ENCODE results near the gene KCNT2.
"Not testable (repeated sequence)": the region's sequence is repeated elsewhere in the genome, so short reads cannot be mapped to it uniquely, and the experiment has no call there.

Gene KCNT2

GRCh38 chr1:196608390-196609369, at the start of gene KCNT2:
Gene KCNT2 (minus strand): TSS chr1:196608440. CDS start chr1:196608309, 131 bp downstream.
- peak; percentile 81 for DNase-seq

DNA sequence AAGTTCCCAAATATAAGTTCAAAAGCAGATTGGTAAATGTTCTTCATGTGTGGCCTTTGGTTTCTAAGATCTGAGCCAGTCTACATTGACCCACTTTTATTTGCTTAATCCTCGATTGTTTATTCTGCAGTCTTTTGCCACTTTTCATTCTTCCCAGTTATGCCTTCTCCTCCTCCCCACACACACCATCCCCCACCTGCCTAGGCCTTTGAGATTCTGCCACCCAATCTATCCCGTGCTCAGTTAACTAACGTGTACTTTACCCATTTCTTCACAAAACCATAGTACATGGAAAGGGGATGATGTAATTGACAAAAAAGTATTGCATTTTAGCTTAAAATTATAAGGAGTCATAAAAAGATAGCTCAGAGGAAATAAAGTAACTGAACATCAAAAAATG, 47.3 kb upstream of the KCNT2 start:
- DNase-seq, result no peak
- in situ Hi-C loops (cut with HindIII; ENCODE audit: low pct_ligation_motif_present, low pct_unique_long_range_greater_than_20kb, low sequenced_read_pairs), result no loop called here

More at GRCh38 chr1:196608390-196609369, at the start of gene KCNT2:
- in situ Hi-C loops (cut with HindIII; ENCODE audit: low pct_ligation_motif_present, low pct_unique_long_range_greater_than_20kb, low sequenced_read_pairs), result no loop called here

DNA sequence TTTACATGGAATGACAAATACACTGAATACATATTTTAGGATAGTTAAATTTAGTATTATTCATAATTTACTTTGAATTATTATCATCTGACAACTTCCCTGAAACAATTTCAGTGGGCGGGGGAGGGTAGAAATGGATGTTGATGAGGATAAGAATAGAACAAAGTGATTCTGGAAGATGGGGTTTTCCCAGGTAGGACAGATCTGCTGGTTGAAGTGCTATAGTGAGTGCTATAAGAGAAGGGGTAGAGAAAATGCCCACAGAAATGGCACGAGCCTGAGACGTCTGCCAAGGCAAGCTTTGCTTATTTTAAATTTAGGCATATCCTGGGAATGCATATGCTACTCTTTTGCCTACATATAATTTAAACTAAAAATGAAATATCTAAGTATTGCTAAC, 46.8 kb upstream of the KCNT2 start:
- in situ Hi-C loops (cut with HindIII; ENCODE audit: low pct_ligation_motif_present, low pct_unique_long_range_greater_than_20kb, low sequenced_read_pairs), result no loop called here

GRCh38 chr1:196654271-196654670, 46.0 kb upstream of the KCNT2 start:
- no peak for DNase-seq
- in situ Hi-C loops (cut with HindIII; ENCODE audit: low pct_ligation_motif_present, low pct_unique_long_range_greater_than_20kb, low sequenced_read_pairs), result no loop called here

More for the DNA sequence above, 46.8 kb upstream of the KCNT2 start:
- DNase-seq, result no peak

DNA sequence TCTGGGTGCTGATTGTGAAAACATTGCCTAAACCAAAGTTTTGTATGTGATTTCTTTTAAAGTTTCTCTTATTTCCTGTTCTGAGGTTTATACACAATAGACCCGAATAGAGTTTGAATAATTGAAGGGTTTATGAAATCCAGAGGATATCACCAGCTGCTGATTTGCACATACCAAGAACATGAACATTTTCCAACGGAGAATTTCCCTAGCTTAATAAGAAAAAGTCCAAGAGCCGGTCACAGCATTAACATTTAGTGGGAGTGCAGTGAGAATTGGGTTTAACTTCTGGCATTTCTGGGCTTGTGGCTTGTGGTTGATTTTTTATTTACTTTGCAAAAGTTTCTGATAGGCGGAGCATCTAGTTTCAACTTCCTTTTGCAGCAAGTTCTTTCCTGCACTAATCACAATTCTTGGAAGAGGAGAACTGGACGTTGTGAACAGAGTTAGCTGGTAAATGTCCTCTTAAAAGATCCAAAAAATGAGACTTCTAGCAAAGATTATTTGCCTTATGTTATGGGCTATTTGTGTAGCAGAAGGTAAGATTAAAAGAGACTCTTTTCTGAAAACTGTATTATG, 43.5 kb upstream of the KCNT2 start, which contains the start of gene CFH:
Gene CFH (plus strand): TSS at position 407 of the 579 bp plus-strand sequence. CDS start 75 bp downstream, at position 482.
- in situ Hi-C loops (cut with HindIII; ENCODE audit: low pct_ligation_motif_present, low pct_unique_long_range_greater_than_20kb, low sequenced_read_pairs), result no loop called here
- DNase-seq, result no peak

GRCh38 chr1:196651079-196651478, 42.8 kb upstream of the KCNT2 start:
- in situ Hi-C loops (cut with HindIII; ENCODE audit: low pct_ligation_motif_present, low pct_unique_long_range_greater_than_20kb, low sequenced_read_pairs), result no loop called here
- no peak for DNase-seq

GRCh38 chr1:196650403-196650802, 42.2 kb upstream of the KCNT2 start:
- DNase-seq, result no peak
- in situ Hi-C loops (cut with HindIII; ENCODE audit: low pct_ligation_motif_present, low pct_unique_long_range_greater_than_20kb, low sequenced_read_pairs), result no loop called here

DNA sequence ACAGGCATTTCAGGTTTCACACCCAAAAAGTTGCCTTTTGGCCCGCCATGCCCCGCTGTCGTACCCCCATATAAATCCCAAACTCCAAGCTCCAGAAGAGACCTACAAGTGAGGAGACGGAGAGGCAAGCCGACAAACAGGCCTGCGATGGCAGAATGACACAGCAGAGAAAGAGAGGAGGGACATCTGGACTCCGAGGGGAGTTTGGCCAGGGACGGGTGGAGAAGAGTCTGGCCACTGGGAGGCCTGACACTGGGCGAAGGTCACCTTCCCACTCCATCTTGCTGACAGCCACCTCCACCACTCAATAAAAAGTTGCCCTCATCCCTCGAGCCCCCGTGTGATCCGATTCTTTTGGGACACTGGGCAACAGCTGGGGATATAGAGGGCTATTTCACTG, 41.8 kb upstream of the KCNT2 start:
- in situ Hi-C loops (cut with HindIII; ENCODE audit: low pct_ligation_motif_present, low pct_unique_long_range_greater_than_20kb, low sequenced_read_pairs), result loop anchor here (25.0 kb wide), 1 partner anchor 313 kb away; no protein-coding TSS in a partner anchor
- no peak for DNase-seq

DNA sequence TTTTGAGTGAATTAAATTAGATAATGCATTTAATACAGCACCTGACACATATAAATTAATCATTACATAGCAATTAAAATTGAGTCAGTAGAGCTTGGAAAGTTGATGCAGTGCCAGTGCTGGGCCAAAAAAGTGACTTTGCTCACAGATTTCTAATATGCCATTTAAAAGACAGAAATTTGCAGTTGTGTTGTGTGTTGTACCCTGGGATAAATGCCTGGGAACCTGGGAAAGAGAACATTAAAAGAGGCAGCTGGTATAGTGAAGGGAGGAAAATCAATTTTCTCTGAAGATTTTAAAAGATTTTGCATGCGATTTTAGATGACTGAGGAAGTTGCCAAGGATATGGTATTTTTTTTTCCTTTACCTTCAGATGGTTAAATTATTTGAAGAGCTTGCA, 32.7 kb upstream of the KCNT2 start:
- DNase-seq, result no peak
- in situ Hi-C loops (cut with HindIII; ENCODE audit: low pct_ligation_motif_present, low pct_unique_long_range_greater_than_20kb, low sequenced_read_pairs), result loop anchor here (25.0 kb wide), 1 partner anchor 304 kb away; no protein-coding TSS in a partner anchor

GRCh38 chr1:196639291-196639690, 31.1 kb upstream of the KCNT2 start:
- in situ Hi-C loops (cut with HindIII; ENCODE audit: low pct_ligation_motif_present, low pct_unique_long_range_greater_than_20kb, low sequenced_read_pairs), result loop anchor here (25.0 kb wide), 1 partner anchor 302 kb away; no protein-coding TSS in a partner anchor
- not testable (repeated sequence) for DNase-seq

- DNase-seq, result no peak
- in situ Hi-C loops (cut with HindIII; ENCODE audit: low pct_ligation_motif_present, low pct_unique_long_range_greater_than_20kb, low sequenced_read_pairs), result loop anchor here (25.0 kb wide), 1 partner anchor 301 kb away; no protein-coding TSS in a partner anchor
Observed at GRCh38 chr1:196638466-196638865, 30.2 kb upstream of the KCNT2 start.

DNA sequence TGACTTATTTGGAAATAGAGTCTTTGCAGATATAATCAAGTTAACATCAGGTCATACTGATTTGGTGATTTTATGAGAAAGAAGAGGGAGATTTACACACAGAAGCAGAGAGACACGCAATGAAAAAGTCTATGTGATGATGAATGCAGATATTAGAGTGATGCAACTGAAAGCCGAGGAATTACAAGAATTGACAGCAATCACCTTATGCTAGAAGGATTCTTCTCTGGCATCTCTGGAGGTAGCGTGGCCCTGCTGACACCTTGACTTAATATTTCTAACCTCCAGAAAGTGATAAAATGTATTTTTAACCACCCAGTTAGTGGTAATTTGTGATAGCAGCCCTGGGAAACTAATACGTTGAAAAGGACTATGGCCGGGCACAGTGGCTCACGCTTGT, 29.4 kb upstream of the KCNT2 start:
- in situ Hi-C loops (cut with HindIII; ENCODE audit: low pct_ligation_motif_present, low pct_unique_long_range_greater_than_20kb, low sequenced_read_pairs), result loop anchor here (25.0 kb wide), 1 partner anchor 300 kb away; no protein-coding TSS in a partner anchor
- no peak for DNase-seq

DNA sequence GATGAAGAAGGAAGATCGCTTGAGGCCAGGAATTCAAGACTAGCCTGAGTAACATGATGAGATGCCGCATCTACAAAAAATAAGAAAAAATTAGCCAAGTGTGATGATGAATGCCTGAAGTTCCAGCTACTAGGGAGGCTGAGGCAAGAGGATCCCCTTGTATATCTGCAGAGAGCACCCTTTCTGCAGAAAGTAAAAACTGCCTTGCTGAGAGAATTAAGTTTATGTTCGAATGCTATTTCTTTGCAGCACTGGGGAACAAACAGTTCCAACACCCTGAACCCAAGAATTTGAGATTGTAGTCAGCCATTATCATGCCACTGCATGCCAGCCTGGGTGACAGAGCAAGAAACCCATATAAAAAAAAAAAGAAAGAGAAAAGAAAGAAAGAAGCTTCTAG, 20.6 kb upstream of the KCNT2 start:
- in situ Hi-C loops (cut with HindIII; ENCODE audit: low pct_ligation_motif_present, low pct_unique_long_range_greater_than_20kb, low sequenced_read_pairs), result loop anchor here (25.0 kb wide), 1 partner anchor 292 kb away; no protein-coding TSS in a partner anchor
- no peak for DNase-seq

DNA sequence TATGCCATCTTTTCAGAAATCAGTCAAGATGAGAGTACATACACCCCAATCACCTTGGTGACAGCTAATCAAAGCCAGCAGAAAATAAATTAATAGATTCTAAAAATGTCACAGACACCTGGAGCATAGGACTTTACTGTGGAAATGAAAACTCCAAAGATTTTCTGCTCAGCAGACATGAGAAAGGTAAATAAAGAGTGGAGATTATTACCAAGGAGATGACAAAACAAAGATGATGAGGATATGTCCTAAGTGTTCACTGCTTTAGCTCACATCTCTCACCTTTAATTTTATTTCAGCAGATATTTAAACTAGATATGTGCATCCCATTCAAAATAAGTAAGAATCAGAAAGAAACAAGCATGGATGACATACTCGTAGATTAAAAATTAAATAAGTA, 14.8 kb upstream of the KCNT2 start:
- in situ Hi-C loops (cut with HindIII; ENCODE audit: low pct_ligation_motif_present, low pct_unique_long_range_greater_than_20kb, low sequenced_read_pairs), result no loop called here
- no peak for DNase-seq

DNA sequence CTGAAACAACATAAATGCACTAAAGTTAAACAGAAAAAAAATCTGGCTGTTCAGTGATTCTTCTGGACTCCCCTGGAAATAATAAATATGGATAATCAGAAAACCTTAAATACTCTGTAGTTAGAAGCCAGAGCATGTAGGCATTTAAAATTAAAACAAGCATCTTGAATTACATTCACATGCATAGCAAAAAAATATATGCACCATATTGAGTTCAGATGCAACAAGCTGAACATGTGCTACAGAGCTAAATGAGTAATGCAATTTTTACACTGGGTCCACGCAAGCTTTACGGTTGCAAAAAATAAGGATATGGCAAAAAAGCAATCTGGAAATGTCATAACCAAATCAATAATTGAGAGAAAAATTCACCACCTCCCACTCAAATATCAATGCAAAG, 11.5 kb upstream of the KCNT2 start:
- DNase-seq, result no peak
- in situ Hi-C loops (cut with HindIII; ENCODE audit: low pct_ligation_motif_present, low pct_unique_long_range_greater_than_20kb, low sequenced_read_pairs), result no loop called here

- no peak for DNase-seq
- in situ Hi-C loops (cut with HindIII; ENCODE audit: low pct_ligation_motif_present, low pct_unique_long_range_greater_than_20kb, low sequenced_read_pairs), result no loop called here
Observed at GRCh38 chr1:196611873-196612272, 3.6 kb upstream of the KCNT2 start.

- in situ Hi-C loops (cut with HindIII; ENCODE audit: low pct_ligation_motif_present, low pct_unique_long_range_greater_than_20kb, low sequenced_read_pairs), result no loop called here
Observed at GRCh38 chr1:196609370-196609737, 1.1 kb upstream of the KCNT2 start.

GRCh38 chr1:196607981-196608380, 259 bp downstream of the KCNT2 start:
- DNase-seq, result peak; percentile 43
- in situ Hi-C loops (cut with HindIII; ENCODE audit: low pct_ligation_motif_present, low pct_unique_long_range_greater_than_20kb, low sequenced_read_pairs), result no loop called here

More at GRCh38 chr1:196609370-196609737, 1.1 kb upstream of the KCNT2 start:
- DNase-seq, result no peak

GRCh38 chr1:196603651-196604050, 4.6 kb downstream of the KCNT2 start:
- DNase-seq, result no peak
- in situ Hi-C loops (cut with HindIII; ENCODE audit: low pct_ligation_motif_present, low pct_unique_long_range_greater_than_20kb, low sequenced_read_pairs), result no loop called here

Data from ACHN (cell line).